HepG2 (cell line): ENCODE measurements around the gene IL6R. TPM values are rescaled to one million over a fixed set of nuclear protein-coding genes. Genes with fewer than 3 reads are reported as not detected.

Source experiments
- ATAC-seq: fragments of 200-7000 bp; cut with Tn5 transposase; 3 replicates; pipeline ENCODE4 v1.9.1; 2020; ENCODE audit warnings: mild to moderate bottlenecking, moderate library complexity
- BruUV-seq: library from RNA; stranded (reverse); fragments of 400-500 nt; replicated peaks from 2 replicates; lab custom pipeline; 2021; lab: Mats Ljungman, UMichigan
- CTCF ChIA-PET: fragments of 300-600 bp; formaldehyde crosslinking; extraction: SDS; loops from one replicate; lab custom pipeline; 2021; ENCODE audit warnings: low total read pairs, inconsistent platforms, low intra/inter-chr PET ratio; lab: Yijun Ruan, JAX
- POLR2A ChIA-PET: fragments of 350-600 bp; sonication (Branson Sonifier 250); formaldehyde crosslinking; loops from one replicate; lab custom pipeline; 2020; ENCODE audit warnings: antibody characterized with exemption, inconsistent platforms; lab: Yijun Ruan, JAX
- DNase-seq: peaks from one replicate; pipeline ENCODE4 v3.0.0-alpha.2; 2015; ENCODE audit warnings: low spot score
- FAIRE-seq: peaks from 3 replicates; lab custom pipeline; 2011; peaks lifted over from hg19 to GRCh38; lab: Jason Lieb, UNC
- H2AFZ ChIP-seq: one replicate; pipeline ENCODE4 v1.6.1; 2011; ENCODE audit warnings: low read length, inconsistent platforms
- H3K27ac ChIP-seq: fragments of 300-600 bp; 3 replicates; pipeline ENCODE4 v1.8.0; 2011; ENCODE audit warnings: mixed run types, mild to moderate bottlenecking, mixed read lengths, low read length, inconsistent platforms; ENCODE audit not compliant: insufficient read depth; ENCODE audit errors: extremely low read length
- H3K27me3 ChIP-seq, 2 experiments: fragments of 200-600 bp in 1 of 2; 2 replicates in 1 of 2; 3 replicates in 1 of 2; pipeline versions ENCODE4 v1.6.0 to v1.8.0; 2011; ENCODE audit warnings: low read length in 2 of 2, mild to moderate bottlenecking in 2 of 2, moderate library complexity in 2 of 2, inconsistent platforms in 1 of 2; ENCODE audit not compliant: insufficient read depth in 2 of 2, control insufficient read depth in 1 of 2
- H3K36me3 ChIP-seq, 2 experiments: fragments of 200-600 bp in 1 of 2; replicated peaks in 1 of 2; 2 replicates in 1 of 2; 3 replicates in 1 of 2; pipeline versions ENCODE4 v1.5.1 to v1.8.0; 2011; ENCODE audit warnings: low read length in 2 of 2, inconsistent platforms in 1 of 2; ENCODE audit not compliant: insufficient read depth in 2 of 2, control insufficient read depth in 1 of 2
- H3K4me1 ChIP-seq: 2 replicates; pipeline ENCODE4 v1.5.1; 2012; ENCODE audit warnings: low read length, inconsistent platforms; ENCODE audit not compliant: insufficient read depth
- H3K4me2 ChIP-seq: 2 replicates; pipeline ENCODE4 v1.6.0; 2011; ENCODE audit warnings: low read depth, low read length, inconsistent platforms
- H3K4me3 ChIP-seq, 3 experiments: fragments of 200-600 bp in 1 of 3; sonication (generic), shearing (Covaris generic) in 1 of 3; replicated peaks in 1 of 3; 2 replicates each; pipeline ENCODE4 v1.5.1; 2011 to 2016; ENCODE audit warnings: low read length in 3 of 3, inconsistent platforms in 2 of 3, low read depth in 2 of 3, mild to moderate bottlenecking in 2 of 3, control low read depth in 1 of 3, mixed read lengths in 1 of 3; ENCODE audit not compliant: insufficient read depth in 1 of 3
- H3K79me2 ChIP-seq: one replicate; pipeline ENCODE4 v1.6.1; 2011; ENCODE audit warnings: low read length, inconsistent platforms; ENCODE audit not compliant: insufficient read depth
- H3K9ac ChIP-seq: 2 replicates; pipeline ENCODE4 v1.6.0; 2011; ENCODE audit warnings: mild to moderate bottlenecking, low read depth, low read length, inconsistent platforms; ENCODE audit not compliant: insufficient read depth
- H3K9me3 ChIP-seq: 2 replicates; pipeline ENCODE4 v1.5.1; 2012; ENCODE audit warnings: mild to moderate bottlenecking, low read length
- H4K20me1 ChIP-seq: 2 replicates; pipeline ENCODE4 v1.6.0; 2011; ENCODE audit warnings: inconsistent platforms, mild to moderate bottlenecking, low read length, moderate library complexity; ENCODE audit not compliant: insufficient read depth
- CENPT ChIP-seq: sonication (generic); formaldehyde crosslinking; IDR thresholded peaks from 2 replicates; pipeline ENCODE4 v1.8.0; 2022; ENCODE audit warnings: low read depth, mild to moderate bottlenecking, moderate library complexity, missing genetic modification reagents
- MIXL1 ChIP-seq: IDR thresholded peaks from 2 replicates; pipeline ENCODE4 v1.6.1; 2016
- MNT ChIP-seq: fragments of 450-650 bp; IDR thresholded peaks from 2 replicates; pipeline ENCODE4 v1.6.1; 2016
- NFIB ChIP-seq: sonication (generic); formaldehyde crosslinking; IDR thresholded peaks from 2 replicates; pipeline ENCODE4 v1.9.0; 2021; ENCODE audit warnings: missing genetic modification reagents, mild to moderate bottlenecking, borderline replicate concordance
- SIN3B ChIP-seq: fragments of 150-350 bp; IDR thresholded peaks from 2 replicates; pipeline ENCODE4 v1.6.1; 2014; ENCODE audit warnings: low read length
- SMAD1 ChIP-seq: sonication (generic); formaldehyde crosslinking; IDR thresholded peaks from 2 replicates; pipeline ENCODE4 v1.4.0; 2020; ENCODE audit warnings: missing genetic modification reagents, low read depth, mild to moderate bottlenecking, borderline replicate concordance
- SP1 ChIP-seq, 2 experiments: fragments of 450-650 bp in 1 of 2; sonication (generic) in 1 of 2; formaldehyde crosslinking in 1 of 2; IDR thresholded peaks; 2 replicates each; pipeline versions ENCODE4 v1.4.0 to v1.6.1; 2016 to 2020; ENCODE audit warnings: missing genetic modification reagents in 1 of 2
- TCF7 ChIP-seq: sonication (generic); IDR thresholded peaks from 2 replicates; pipeline ENCODE4 v1.6.1; 2016; ENCODE audit warnings: antibody characterized with exemption, low read depth
- TERF1 ChIP-seq: sonication (generic); formaldehyde crosslinking; IDR thresholded peaks from 2 replicates; pipeline ENCODE4 v1.8.0; 2022; ENCODE audit warnings: mild to moderate bottlenecking, missing genetic modification reagents, moderate library complexity
- TMF1 ChIP-seq: sonication (generic); formaldehyde crosslinking; IDR thresholded peaks from 2 replicates; pipeline ENCODE4 v1.8.1; 2022; ENCODE audit warnings: low read depth, missing genetic modification reagents
- ZBTB42 ChIP-seq: sonication (generic); formaldehyde crosslinking; IDR thresholded peaks from 2 replicates; pipeline ENCODE4 v1.5.0; 2020; ENCODE audit warnings: mild to moderate bottlenecking, missing genetic modification reagents
- ZBTB49 ChIP-seq: sonication (generic); formaldehyde crosslinking; IDR thresholded peaks from 2 replicates; pipeline ENCODE4 v1.4.0; 2020; ENCODE audit warnings: missing genetic modification reagents, borderline replicate concordance
- WGBS: methylation state at CpG from one replicate; pipeline ENCODE4 v1.1.6; 2017; ENCODE audit warnings: low lambda C conversion rate; 5-methylcytosine and 5-hydroxymethylcytosine counted together
- in situ Hi-C: cut with HindIII; loops from 2 replicates; pipeline ENCODE4 v1.10.0; 2017; ENCODE audit warnings: low pct_unique_long_range_greater_than_20kb; ENCODE audit not compliant: extremely low pct_ligation_motif_present
- intact Hi-C: fragments of 100-400 bp; cut with micrococcal nuclease; formaldehyde crosslinking; loops from one replicate; pipeline ENCODE4 v1.10.0; 2022; ENCODE audit not compliant: unreplicated experiment
- polyA plus RNA-seq, 8 experiments: library from polyadenylated mRNA; depleted of rRNA in 3 of 8; stranded (reverse) in 7 of 8; unstranded in 1 of 8; fragments of >200 nt; fragmentation: Illumina TruSeq in 4 of 8; extraction: Trizol in 4 of 8; gene quantifications; 2 replicates each; pipeline versions ENCODE4 v1.2.1 to v1.2.3, GENCODE V29; 2011 to 2016; ENCODE audit warnings: low read depth in 4 of 8, missing spikeins in 1 of 8, mixed read lengths in 1 of 8; ENCODE audit not compliant: insufficient read depth in 1 of 8
- total RNA-seq, 5 experiments: library from RNA; depleted of rRNA; stranded (reverse); fragments of >200 nt; fragmentation: Illumina TruSeq; extraction: Trizol; gene quantifications; 2 replicates each; pipeline ENCODE4 v1.2.3, GENCODE V29; 2016; ENCODE audit warnings: low read depth in 1 of 5

Gene IL6R
- total and polyA plus RNA-seq, 2 of the 13 experiments (the other 11 are each of a cell fraction or from before 2014, with no cell fraction given), result 5.0 to 24.5 TPM

- in situ Hi-C loops, result no loop called here
- no TSS peak for BruUV-seq
- Histone ChIP-seq H2AFZ (no peak overlapping the region), H3K4me1 (peaks cover 25% of the 10 kb centered on the region), H3K27ac (no peak overlapping the region), H3K4me3 (no peak overlapping the region), H3K4me2 (no peak overlapping the region), H3K27me3 (no peaks in the 10 kb centered on the region), H4K20me1 (no peaks in the 10 kb centered on the region), H3K79me2 (no peaks in the 10 kb centered on the region), H3K9me3 (no peaks in the 10 kb centered on the region), H3K36me3 (no peaks in the 10 kb centered on the region; a peak in 2 of 5 replicates), H3K9ac (no peak overlapping the region)
- WGBS, result 94% methylated on average over 9 of the region's 10 CpGs
- DNase-seq (no peak), FAIRE-seq (no peak), ATAC-seq (no peak)
- CTCF ChIA-PET, result no interaction called here
- POLR2A ChIA-PET, result interaction anchor here (0.6 to 1.2 kb wide), 3 partner anchors 8 to 46 kb away, joined by 3 to 4 read pairs (median 3); no protein-coding TSS in a partner anchor
- no peak for TF ChIP-seq TMF1 (CRISPR knock-in tag)
- TF ChIP-seq NFIB (CRISPR knock-in tag), result no peak
- TF ChIP-seq ZBTB42 (CRISPR knock-in tag), result no peak
- intact Hi-C loops, result no loop called here
These were observed 26.6 kb downstream of the IL6R start for GRCh38 chr1:154431586-154432373.

GRCh38 chr1:154433161-154433764 is 28.1 kb downstream of the IL6R start:
- Histone ChIP-seq H3K79me2 (no peaks in the 10 kb centered on the region), H3K27me3 (no peaks in the 10 kb centered on the region), H3K27ac (no peak overlapping the region), H3K9ac (no peak overlapping the region), H2AFZ (no peak overlapping the region), H3K4me2 (no peak overlapping the region), H4K20me1 (no peaks in the 10 kb centered on the region), H3K4me1 (peaks cover 10% of the 10 kb centered on the region), H3K36me3 (no peaks in the 10 kb centered on the region; a peak in 2 of 5 replicates), H3K9me3 (no peaks in the 10 kb centered on the region), H3K4me3 (no peak overlapping the region)
- no peak for FAIRE-seq
- ChIA-PET CTCF (no interaction called here), POLR2A (interaction anchor here (1.4 kb wide), 1 partner anchor 15 kb away, joined by 6 read pairs; no protein-coding TSS in a partner anchor)
- WGBS, result 96% methylated on average over 5 of the region's 9 CpGs
- in situ Hi-C loops, result no loop called here
- no peak for DNase-seq
- no TSS peak for BruUV-seq
- ATAC-seq, result no peak
- intact Hi-C loops, result no loop called here
- TF ChIP-seq SP1 (IDR thresholded peaks at IDR 0.05) (no peak), SP1 (CRISPR knock-in tag; IDR thresholded peaks at IDR 0.05) (no peak), ZBTB49 (CRISPR knock-in tag) (no peak), SIN3B (no peak), TCF7 (no peak), MIXL1 (CRISPR knock-in tag) (no peak), TERF1 (CRISPR knock-in tag) (no peak), MNT (no peak), CENPT (CRISPR knock-in tag) (no peak), SMAD1 (CRISPR knock-in tag) (no peak)
